ENCODE measurements around the gene NTRK2.

NTRK2 gene

DNA sequence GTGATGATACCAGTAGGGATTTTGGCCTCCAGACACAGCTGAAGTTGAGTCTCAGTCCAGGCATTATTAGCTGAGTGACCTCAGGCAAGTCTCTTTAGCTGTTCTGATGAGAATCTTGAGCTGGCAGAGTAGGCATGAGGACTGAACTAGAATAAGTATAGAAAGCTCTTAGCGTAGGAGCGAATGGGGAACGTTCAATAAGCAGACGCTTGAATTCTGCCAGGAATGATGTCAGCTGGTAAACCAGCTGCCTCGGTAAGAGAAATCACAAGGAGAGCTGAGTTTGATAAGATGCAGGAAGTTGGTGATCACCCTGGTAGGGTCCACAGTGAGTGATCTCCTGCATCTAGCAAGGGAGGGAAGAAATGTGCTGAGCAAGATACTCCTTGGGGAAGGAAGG lies 280.4 kb downstream of the NTRK2 start:
- DNase-seq, result no peak

DNA sequence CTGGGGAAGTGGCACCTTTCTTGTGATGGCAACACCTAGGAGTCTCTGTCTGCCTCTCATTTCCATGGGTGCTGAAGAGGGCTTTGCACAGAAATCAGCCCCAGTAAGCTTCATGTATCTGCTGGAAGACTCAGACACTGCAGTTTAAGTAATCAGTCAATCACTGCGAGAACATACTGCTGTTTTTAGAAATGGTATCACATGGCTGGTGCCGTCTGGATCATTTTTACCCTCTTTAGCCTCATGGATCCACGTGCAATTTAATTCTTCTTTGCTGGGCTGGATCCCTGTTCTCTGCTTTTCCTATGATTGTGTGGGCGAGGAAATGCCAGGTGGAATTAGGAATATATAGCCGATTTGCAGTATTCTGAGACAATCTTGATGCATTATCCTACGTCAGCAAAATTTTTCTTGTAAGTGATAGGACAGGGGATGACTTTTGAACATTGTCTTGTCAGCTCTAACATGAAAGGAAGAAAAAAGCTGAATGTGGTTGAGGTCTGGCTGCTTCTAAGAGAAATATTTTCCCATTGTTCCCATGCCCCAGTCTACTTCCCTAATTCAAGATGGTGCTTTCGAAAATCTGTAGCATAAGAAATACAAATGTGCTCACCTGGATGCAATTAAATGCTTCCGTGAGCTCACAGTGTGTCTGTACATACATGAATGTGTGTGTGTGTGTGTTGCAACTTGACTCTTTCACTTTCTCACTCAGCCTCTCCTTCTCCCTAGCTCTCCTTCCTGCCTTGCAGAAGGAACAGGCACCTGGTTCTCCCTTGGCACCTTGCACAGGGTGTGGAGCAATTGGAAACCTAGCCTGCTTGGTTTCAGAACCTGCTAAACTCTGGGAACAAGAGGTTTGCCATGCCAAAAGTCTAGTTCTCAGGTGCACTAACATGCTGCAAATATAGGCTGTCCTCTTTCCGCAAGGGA lies 281.6 kb downstream of the NTRK2 start:
- DNase-seq, result no peak

DNA sequence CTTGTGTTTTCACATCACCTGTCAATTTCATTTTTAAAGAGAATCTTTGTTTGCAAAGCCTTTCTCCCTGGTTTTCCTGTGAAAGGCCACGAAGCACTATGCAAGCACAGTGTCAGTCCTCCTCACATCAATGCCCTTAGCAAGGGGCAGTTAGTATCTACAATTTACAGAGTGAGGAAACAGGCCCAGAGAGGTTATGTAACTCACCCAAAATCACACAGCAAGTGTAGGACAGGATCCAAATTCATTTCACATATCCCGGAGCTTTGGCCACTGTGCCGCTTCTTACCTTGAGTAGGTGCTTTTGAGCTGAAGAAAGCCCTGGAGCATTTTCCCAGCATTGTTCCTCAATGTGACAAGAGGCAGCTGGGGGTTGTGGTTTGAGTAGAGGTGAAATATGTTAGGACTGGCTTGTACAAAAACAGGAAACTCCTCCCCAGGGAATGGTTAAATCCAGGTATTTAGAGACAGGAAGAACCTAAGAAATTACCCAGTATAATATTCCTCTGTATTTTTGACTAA lies 283.8 kb downstream of the NTRK2 start:
- no peak for DNase-seq

DNA sequence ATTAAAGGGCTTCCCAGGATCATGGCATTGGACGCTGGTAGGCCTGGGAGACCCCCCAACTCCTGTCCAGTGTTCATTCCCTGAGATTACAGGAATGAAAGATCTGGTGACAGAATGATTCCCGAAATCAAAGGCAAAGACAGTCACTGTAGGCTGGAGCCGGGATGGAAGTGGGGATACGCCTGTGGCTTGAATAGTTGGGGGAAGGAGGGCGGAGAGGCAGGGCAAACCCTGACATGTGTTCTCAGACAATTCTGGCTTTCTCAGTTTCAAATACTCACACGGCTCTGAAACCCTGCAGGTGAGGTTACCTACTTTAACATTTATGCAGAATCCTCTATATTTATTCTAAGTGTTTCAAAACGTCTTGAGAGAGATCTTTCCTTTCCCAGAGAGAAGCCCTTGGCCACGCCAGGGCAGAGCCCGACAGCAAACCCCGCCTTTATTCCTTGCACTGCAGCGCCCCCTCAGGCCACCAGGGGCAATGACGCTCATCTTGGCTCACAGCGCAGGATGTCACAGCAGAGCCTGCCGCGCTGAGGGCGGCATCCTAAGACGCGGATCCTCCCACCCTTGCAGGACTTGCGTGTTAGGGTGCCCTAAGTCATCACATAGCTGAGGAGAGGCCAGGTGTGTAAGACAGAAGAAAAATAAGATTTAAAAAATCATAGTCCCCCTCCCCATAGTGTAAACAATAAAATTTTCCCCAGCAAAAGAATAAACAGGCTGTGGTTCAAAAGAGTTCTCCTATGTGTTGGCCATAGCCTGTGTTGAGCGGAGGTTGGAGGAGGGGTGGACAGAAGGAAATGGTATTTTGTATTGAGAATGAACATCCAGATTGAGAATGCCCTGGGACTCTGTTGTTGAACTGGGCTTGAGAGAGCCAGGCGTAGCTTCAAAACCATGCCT lies 284.5 kb downstream of the NTRK2 start:
- peak; percentile 83 for DNase-seq

DNA sequence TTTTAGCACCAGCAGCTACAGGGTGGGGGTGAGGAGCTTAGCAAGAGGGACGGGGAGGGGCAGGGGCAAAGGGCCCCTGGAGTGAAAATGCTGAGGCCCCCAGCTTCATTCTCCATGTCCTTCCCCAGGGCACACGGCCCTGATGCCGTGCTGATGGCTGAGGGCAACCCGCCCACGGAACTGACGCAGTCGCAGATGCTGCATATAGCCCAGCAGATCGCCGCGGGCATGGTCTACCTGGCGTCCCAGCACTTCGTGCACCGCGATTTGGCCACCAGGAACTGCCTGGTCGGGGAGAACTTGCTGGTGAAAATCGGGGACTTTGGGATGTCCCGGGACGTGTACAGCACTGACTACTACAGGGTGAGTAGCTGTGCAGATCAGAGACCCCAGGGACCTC lies 285.6 kb downstream of the NTRK2 start:
- DNase-seq, result no peak

DNA sequence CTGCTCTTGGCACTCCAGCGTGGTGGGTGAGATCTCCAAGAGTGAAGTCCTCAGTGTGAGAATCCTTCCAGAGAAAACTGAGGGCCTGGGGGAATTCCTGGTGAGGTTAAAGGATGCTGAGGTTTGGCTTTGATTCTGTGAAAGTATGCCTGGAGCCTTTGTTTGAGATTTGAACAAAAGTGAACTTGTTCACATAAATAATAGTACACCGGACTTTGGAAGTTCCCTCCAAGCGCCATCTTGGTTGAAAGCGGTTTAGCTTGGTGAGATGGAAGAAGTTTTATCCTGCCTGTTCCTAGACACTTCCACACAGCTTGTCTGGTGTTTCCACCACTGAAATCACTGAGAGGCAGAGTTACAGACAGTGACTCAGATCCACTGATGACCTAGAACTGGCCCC lies 286.4 kb downstream of the NTRK2 start:
- DNase-seq, result no peak

DNA sequence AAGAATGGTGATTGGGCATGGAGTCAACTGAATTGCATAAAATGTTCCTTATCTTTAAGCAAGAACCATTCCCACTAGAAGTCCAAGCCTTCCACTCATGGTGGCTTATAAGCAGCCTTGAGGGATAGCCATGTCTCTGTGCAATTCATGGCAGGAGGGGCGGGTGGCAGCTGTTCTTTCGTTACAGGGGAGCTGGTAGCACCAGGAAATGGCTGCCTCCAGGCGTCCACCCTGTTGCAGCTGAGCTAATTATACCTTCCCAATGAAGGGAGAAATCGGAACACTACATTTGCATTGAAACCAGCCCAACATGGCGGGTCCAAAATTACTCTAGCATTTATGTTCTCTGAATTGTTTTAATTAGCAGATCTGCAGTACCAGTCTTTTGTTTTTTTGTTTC lies 289.8 kb downstream of the NTRK2 start:
- no peak for DNase-seq

DNA sequence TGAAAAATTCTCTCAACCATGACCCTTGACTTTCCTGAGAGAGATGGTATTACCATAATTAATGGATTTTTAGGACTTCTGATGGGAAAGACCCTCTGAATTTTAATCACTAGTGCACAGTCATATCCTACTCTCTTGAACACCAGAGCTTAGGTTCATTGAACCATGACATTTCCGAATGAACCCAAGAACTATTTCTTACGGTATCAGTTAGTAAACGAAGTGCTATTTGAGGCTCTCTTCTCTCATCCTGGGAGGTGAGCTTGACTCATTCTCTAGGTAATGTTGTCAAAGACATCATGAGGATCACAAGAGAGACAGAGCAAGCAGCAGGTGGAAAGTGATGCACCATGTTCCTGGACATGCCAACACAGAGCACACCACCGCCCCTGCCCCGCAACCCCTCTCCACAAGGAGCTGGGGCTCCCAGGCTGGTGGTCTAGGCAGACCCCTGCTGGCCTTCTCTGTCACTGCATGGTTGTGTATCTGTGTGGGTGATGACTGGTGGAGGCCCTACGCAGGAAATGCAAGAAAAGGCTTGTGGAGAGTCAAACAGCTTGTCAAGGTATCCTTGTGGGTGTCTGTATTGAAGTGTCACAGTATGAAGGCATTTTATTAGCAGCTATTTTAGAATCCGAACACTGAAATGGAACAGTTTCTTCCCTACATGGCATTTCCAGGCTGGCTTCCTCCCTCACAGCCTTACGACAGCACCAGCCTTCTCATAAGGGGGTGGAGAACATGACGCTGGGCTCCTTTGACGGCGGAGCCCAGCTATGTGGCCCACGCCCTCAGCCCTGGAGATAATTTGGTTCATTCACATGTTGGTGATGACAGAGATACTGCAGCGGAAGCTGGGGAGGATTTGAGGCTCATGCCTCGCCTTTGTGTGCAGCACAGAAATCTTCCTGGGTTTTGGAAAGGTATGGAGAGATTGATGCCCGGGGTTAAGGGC lies 297.6 kb downstream of the NTRK2 start:
- DNase-seq, result no peak

DNA sequence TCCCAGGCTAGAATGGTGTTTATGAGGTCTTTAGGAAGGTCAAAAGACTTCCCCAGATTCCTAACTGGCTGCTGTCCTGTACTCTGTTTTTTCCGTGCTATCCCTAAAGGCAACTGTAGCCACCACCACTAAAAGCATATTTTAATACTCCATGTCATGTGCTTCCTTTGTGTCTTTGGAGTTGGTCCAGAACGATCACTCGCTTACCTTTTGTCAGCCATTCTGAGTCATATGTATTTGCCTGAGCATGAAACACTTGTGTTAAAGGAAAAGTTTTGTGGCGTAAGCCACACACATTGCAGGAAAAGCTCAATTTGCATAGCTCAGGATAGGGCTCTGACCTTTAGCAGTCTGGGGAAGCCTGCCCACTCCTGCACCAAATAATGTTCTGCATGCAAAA lies 299.6 kb downstream of the NTRK2 start:
- DNase-seq, result no peak

DNA sequence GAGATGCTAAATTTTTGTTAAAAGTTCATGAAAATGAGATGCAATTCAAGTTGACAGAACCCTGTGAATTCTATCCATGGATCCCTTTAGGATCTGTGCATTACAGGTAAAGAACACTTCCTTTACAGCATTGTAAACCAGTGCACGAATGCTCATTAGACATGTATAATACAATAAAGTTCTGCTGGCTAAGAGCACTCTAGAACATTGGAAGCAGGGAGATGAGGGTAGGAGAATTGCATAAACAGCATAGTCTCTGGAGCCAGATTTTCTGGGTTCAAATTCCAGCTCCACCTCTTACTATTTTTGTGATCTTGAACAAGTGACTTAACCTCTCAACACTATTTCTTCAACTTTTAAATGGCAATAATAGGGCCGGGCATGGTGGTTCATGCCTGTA lies 300.2 kb downstream of the NTRK2 start:
- no peak for DNase-seq

DNA sequence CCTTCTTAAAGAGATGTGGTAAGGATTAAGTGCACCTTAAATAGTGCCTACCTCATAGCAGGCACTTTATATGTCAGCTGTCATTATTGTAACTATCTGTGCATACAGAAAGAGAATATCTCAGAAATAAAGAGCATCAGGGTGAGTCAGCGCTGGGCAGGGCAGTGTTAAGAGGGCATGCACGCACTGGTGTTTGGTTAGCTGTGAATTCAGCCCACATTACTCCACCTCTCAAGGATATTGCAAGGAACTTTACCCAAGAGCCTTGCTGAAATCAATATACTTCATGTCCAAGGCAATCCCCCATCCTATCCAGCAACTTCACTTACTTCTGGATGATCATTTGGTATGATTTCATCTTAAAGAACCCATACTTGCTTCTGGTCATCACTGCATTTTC lies 300.9 kb downstream of the NTRK2 start:
- no peak for DNase-seq

DNA sequence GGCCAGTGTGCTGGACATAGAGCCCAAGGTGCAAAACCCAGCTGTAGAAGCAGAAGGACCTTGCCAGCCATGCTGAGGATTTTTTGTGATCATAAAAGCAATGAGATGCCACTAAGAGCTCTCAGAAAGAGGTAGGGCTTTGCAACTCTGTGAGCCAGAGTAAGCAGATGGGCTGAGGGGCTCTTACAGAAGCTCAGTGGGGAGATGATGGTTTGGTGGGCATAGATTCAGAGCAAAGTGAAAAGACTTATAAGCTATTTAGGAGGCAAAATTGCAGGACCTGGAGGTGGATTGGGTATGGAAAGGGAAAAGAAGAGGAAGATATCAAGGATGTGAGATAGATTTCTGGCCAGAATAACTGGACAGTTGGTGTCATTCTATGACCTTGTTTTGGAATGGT lies 302.0 kb downstream of the NTRK2 start:
- no peak for DNase-seq

DNA sequence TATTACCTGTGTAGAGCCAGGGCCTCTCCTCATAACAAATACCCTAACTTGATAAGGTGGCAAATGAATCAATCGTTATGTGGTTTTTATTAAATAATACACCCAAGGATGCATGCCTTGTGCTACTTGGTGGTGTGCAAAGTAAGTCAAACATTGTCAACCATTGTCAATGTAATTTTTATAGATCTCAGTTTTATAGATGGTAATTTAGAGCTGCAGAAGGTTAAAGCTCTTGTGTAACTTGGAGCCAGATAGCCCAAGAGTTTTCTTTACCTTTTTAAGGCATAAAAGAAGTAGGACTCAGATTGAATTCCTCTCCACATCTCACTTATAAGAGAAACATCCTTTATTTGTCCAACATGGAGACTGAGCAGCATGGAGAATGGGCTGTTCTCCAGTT lies 304.7 kb downstream of the NTRK2 start:
- DNase-seq, result no peak

DNA sequence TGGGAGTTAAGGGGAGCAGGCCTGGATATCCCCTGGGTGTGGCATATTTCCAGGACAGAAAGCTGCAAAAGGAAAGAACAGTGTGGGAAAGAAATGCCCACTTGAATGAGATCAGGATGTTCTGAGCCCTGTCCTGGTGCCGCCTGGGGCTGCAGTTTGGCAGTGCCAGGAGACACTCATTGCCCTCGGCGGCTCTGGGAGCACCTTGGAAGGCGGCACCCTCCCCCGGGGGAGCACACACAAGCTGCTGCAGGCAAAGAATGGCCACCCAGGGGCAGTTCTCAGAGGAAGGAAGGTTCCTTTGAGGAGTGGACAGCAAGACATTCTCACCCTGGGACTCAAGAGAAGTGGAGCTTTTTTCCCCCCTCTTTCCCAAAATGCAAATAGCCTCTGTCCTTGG lies 305.3 kb downstream of the NTRK2 start:
- no peak for DNase-seq

DNA sequence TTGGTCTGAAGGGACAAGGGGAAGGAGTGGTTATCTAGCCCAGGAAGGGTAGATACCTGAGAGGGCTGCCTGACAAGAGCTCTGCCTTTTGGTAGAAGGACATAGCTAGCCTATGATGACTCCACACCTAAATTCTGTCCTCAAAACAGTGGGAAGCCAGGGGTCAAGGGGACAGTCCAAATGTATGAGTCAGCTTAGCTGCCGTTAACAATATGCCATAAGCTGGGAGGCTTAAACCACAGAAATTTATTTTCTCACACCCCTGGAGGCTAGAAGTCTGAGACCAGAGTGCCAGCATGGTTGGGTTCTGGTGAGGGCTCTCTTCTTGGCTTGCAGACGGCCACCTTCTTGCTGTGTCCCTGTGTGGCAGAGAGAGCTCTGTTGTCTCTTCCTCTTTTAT lies 306.4 kb downstream of the NTRK2 start:
- DNase-seq, result no peak

DNA sequence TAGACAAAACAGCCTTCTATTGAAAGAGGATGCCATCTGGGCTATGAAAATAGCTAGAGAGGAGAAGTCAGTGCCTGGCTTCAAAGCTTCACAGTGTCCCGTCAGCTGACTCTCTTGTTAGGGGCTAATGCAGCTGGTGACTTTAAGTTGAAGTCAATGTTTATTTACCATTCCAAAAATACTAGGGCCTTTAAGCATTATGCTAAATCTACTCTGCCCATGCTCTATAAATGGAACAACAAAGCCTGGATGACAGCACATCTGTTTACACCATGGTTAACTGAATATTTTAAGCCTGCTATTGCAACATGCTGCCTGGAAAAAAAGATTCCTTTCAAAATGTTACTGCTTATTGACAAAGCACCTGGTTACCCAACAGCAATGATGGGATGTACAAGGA lies 309.1 kb downstream of the NTRK2 start:
- no peak for DNase-seq

DNA sequence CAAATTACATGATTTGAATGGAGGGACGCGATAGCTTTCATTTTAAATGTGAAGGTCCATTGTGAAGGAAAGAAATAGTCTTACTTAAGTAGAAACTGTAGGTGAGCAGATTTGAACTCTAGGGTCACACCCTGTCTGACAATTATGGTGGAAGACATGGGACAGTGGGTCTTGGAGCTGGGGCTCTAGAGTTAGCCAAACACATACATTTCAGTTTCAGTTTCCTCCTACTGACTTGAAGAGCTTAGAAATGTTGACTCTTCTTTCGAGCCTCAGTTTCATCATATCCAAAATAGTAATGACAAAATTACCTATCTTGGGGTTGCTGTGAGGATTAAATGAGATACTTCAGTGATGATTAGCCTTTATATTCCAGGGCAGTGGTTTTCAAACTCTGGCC lies 314.2 kb downstream of the NTRK2 start:
- no peak for DNase-seq

DNA sequence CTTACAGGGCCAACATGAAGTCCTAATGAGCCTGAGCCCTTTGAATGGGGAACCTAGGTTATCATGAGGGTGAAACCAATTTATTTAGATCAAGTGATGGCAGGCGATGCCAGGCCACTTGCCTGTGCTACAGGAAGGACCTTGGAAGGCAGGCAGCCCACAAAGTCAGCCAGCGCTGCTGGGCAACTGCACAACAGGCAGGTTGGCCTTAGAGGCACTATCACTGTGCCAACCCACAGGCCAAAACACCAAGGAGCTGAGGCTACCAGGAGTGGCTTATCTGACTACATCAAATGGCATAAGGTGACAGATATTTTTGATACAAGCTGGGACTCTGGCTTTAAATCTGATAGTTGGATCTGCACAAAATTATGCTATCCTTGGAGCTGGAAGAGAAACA lies 319.1 kb downstream of the NTRK2 start:
- DNase-seq, result no peak

DNA sequence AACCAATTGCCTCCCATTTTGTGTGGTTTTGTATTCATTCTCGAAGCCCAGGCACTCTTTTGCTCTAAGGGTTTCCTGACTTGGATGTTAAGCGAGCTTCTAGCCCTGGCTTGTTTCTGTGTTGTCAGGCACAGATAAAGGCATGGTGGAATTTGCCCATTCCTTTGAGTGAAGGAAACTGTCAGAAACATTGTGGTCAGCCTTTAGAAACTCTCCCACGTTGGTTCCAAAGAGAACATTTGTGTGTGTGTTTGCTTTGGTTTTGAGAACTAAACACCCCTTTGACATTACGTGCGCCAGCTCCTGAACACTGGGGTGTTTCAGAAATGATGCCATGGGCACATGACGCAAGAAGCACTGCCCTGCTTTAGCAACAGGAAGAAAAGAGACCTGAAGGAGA lies 320.9 kb downstream of the NTRK2 start:
- no peak for DNase-seq

DNA sequence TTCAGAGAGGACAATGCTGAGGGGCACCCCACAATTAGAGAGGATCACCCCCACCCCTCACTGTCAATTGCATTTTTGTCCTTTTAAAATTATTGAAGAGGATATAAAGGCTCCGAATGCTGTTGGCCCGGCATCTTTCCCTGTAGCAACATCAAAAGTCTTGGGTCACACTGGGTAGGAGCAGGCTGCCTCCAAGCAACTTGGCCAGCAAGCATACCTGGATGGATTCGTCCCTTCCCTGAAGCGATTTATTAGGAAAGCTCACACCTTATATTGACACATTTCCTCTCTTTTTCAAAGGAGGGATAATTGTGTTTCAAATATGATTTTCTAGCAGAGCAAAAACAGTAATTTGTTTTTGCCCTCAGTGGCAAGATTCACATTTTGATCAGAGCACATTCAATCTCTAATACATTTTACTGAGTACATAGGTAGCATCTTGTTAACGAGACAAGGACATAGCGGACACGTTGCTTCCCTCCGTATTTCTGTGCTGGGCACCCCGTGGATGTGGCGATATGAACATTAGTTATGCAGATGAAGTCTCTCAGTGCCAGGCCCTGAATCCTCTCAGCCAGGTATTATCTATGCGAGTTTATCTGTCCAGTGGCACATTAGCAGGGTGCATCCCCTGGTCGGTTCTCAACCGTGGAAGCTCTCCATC lies 321.5 kb downstream of the NTRK2 start:
- DNase-seq, result no peak

DNA sequence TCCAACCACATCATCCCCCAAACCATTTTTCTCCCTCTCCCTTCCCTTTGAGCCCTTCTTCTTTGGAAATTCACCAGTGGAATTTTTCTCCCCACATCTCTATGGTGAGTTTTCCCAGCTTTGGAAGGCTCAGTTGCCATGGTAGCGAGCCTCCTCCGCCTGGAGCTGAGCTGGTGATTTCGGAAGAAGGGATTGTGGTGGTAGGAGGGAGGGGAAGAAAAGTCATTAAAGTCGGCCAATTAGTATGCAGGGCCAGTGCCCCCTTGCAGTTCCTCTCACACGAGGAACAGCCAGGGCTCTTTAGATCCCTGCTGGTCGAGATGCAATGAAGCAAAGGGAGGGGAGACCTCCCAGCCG lies 322.0 kb downstream of the NTRK2 start:
- no peak for DNase-seq

DNA sequence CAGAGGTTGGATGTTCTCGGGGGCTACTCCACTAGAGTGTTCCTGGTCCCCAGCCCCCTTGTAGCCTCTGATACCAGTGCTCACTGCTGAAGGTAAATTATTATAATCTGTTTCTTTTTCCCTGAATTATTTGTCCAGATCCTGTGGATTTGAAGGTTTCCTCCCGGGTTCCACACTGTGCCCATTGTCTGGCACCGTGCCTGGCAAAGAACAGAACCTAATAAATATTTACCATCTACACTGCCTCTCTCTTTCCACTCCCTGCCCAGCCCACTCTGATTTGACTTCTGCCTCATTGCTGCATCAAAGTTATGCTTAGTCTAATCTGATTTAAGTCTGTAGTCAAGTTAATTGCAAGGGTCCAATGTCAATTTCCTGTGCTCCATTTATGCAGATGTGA lies 322.9 kb downstream of the NTRK2 start:
- DNase-seq, result no peak

All from activated CD8-positive, alpha-beta memory T cell treated with anti-CD3 and anti-CD28 coated beads, Interleukin-2, amount 50 U/mL, for 48 hours (primary cell).